Endothelial cell of umbilical vein (primary cell): ENCODE results near the gene ANKHD1. TPM values are rescaled to one million over a fixed set of nuclear protein-coding genes. Genes with fewer than 3 reads are reported as not detected.

ENCODE experiments used
- BruUV-seq: library from RNA; stranded (reverse); fragments of 400-500 nt; replicated peaks from 2 replicates; lab custom pipeline; 2021; lab: Mats Ljungman, UMichigan
- CTCF ChIA-PET: fragments of 300-600, 350-600 bp; sonication (Branson Sonifier 250); formaldehyde crosslinking; loops from one replicate; lab custom pipeline; 2021; ENCODE audit warnings: antibody characterized with exemption, inconsistent platforms; lab: Charles Lee
- POLR2A ChIA-PET: fragments of 300-600, 350-600 bp; sonication (Branson Sonifier 250); formaldehyde crosslinking; loops from one replicate; lab custom pipeline; 2021; ENCODE audit warnings: antibody characterized with exemption, inconsistent platforms; lab: Charles Lee
- DNase-seq: peaks from one replicate; pipeline ENCODE4 v3.0.0-alpha.2; 2011; ENCODE audit warnings: low read depth, low spot score
- FAIRE-seq: peaks from 2 replicates; lab custom pipeline; 2011; peaks lifted over from hg19 to GRCh38; lab: Jason Lieb, UNC
- H2AFZ ChIP-seq: 2 replicates; pipeline ENCODE4 v1.6.0; 2012; ENCODE audit warnings: low read depth, low read length, control low read depth, inconsistent platforms
- H3K27ac ChIP-seq: 2 replicates; pipeline ENCODE4 v1.5.1; 2011; ENCODE audit warnings: low read depth, mild to moderate bottlenecking, control low read depth, low read length, moderate library complexity; ENCODE audit not compliant: insufficient read depth
- H3K27me3 ChIP-seq, 2 experiments: 2 replicates each; pipeline versions ENCODE4 v1.6.0 to v1.6.1; 2011; ENCODE audit warnings: low read length in 2 of 2, mixed read lengths in 1 of 2; ENCODE audit not compliant: control insufficient read depth in 2 of 2, insufficient read depth in 2 of 2
- H3K36me3 ChIP-seq, 2 experiments: 2 replicates in 1 of 2; 3 replicates in 1 of 2; pipeline ENCODE4 v1.5.1; 2011; ENCODE audit warnings: low read length in 2 of 2, mild to moderate bottlenecking in 1 of 2, moderate library complexity in 1 of 2; ENCODE audit not compliant: control insufficient read depth in 2 of 2, insufficient read depth in 2 of 2; ENCODE audit errors: extremely low read depth in 1 of 2
- H3K4me1 ChIP-seq: 3 replicates; pipeline ENCODE4 v1.5.1; 2011; ENCODE audit warnings: mild to moderate bottlenecking, low read length; ENCODE audit not compliant: control insufficient read depth, insufficient read depth; ENCODE audit errors: extremely low read depth
- H3K4me2 ChIP-seq: 2 replicates; pipeline ENCODE4 v1.6.1; 2011; ENCODE audit warnings: low read length, control low read depth, mixed read lengths; ENCODE audit not compliant: insufficient read depth
- H3K4me3 ChIP-seq, 3 experiments: fragments of 200-600 bp in 1 of 3; sonication (generic), shearing (Covaris generic) in 1 of 3; replicated peaks in 1 of 3; 2 replicates each; pipeline ENCODE4 v1.5.1; 2011 to 2016; ENCODE audit warnings: control low read depth in 3 of 3, low read length in 3 of 3, mild to moderate bottlenecking in 2 of 3, inconsistent platforms in 1 of 3, low read depth in 1 of 3, moderate library complexity in 1 of 3; ENCODE audit not compliant: insufficient read depth in 1 of 3
- H3K79me2 ChIP-seq: 2 replicates; pipeline ENCODE4 v1.6.0; 2012; ENCODE audit warnings: low read length, inconsistent platforms; ENCODE audit not compliant: control insufficient read depth, insufficient read depth
- H3K9ac ChIP-seq: replicated peaks from 2 replicates; pipeline ENCODE3; 2011; ENCODE audit warnings: low read length, control low read depth; ENCODE audit not compliant: insufficient read depth; ENCODE audit errors: extremely low read depth
- H3K9me1 ChIP-seq: replicated peaks from 3 replicates; pipeline ENCODE4 v1.6.0; 2011; ENCODE audit warnings: mild to moderate bottlenecking, low read length; ENCODE audit not compliant: control insufficient read depth, insufficient read depth; ENCODE audit errors: extremely low read depth
- H3K9me3 ChIP-seq: replicated peaks from 2 replicates; pipeline ENCODE4 v1.5.1; 2012; ENCODE audit warnings: low read length, inconsistent platforms; ENCODE audit not compliant: control insufficient read depth, insufficient read depth
- H4K20me1 ChIP-seq: replicated peaks from 2 replicates; pipeline ENCODE3; 2011; ENCODE audit warnings: mild to moderate bottlenecking, low read length; ENCODE audit not compliant: control insufficient read depth, insufficient read depth; ENCODE audit errors: extremely low read depth
- EZH2 ChIP-seq: IDR thresholded peaks from 2 replicates; pipeline ENCODE4 v1.6.1; 2012; ENCODE audit warnings: borderline replicate concordance, low read depth, mild to moderate bottlenecking, moderate library complexity, low read length, inconsistent platforms; ENCODE audit not compliant: severe bottlenecking
- FOS ChIP-seq: IDR thresholded peaks from 2 replicates; pipeline ENCODE4 v1.6.1; 2011; ENCODE audit warnings: mild to moderate bottlenecking, low read length, moderate library complexity, borderline replicate concordance; ENCODE audit not compliant: insufficient read depth
- GATA2 ChIP-seq: IDR thresholded peaks from 2 replicates; pipeline ENCODE4 v1.7.0; 2011; ENCODE audit warnings: low read depth, mild to moderate bottlenecking, moderate library complexity, mixed read lengths, low read length; ENCODE audit not compliant: insufficient read length, insufficient read depth
- JUN ChIP-seq: IDR thresholded peaks from 2 replicates; pipeline ENCODE4 v1.6.1; 2011; ENCODE audit warnings: borderline replicate concordance, low read depth; ENCODE audit not compliant: insufficient read length, insufficient read depth
- MYC ChIP-seq: IDR thresholded peaks from one replicate; pipeline ENCODE4 v1.6.1; 2011; ENCODE audit warnings: mild to moderate bottlenecking, low read depth, low read length
- POLR2A ChIP-seq: IDR thresholded peaks from 2 replicates; pipeline ENCODE4 v1.6.1; 2012; ENCODE audit warnings: low read depth, mild to moderate bottlenecking, control low read depth, low read length
- POLR2AphosphoS5 ChIP-seq: IDR thresholded peaks from 2 replicates; pipeline ENCODE4 v1.6.1; 2012; ENCODE audit warnings: low read depth, mild to moderate bottlenecking, control low read depth, low read length, moderate library complexity; ENCODE audit not compliant: insufficient read depth
- dilution Hi-C: fragments of 300-500 bp; cut with MboI; formaldehyde crosslinking; loops from one replicate; pipeline ENCODE4 v1.15.0; 2019; ENCODE audit warnings: low sequenced_read_pairs; ENCODE audit not compliant: extremely low pct_ligation_motif_present
- intact Hi-C: fragments of 100-400 bp; cut with micrococcal nuclease; formaldehyde crosslinking; loops from one replicate; pipeline ENCODE4 v1.10.0; 2022
- polyA plus RNA-seq, 4 experiments: library from polyadenylated mRNA; depleted of rRNA in 3 of 4; stranded (reverse) in 3 of 4; unstranded in 1 of 4; fragments of >200 nt; gene quantifications; 2 replicates each; pipeline versions ENCODE4 v1.2.1 to v1.2.3, GENCODE V29; 2011 to 2012; ENCODE audit warnings: missing spikeins in 1 of 4
- total RNA-seq: library from RNA; stranded (reverse); gene quantifications from 2 replicates; pipeline ENCODE4 v1.2.3, GENCODE V29; 2021
- TF ChIP-seq, protein P1 (sequence below), 2 donors: IDR thresholded peaks; 1 replicate in 1 of 2; 2 replicates in 1 of 2; pipeline ENCODE4 v1.5.1; 2011; ENCODE audit warnings: low read length in 2 of 2, mild to moderate bottlenecking in 2 of 2, moderate library complexity in 2 of 2, control low read depth in 1 of 2, inconsistent platforms in 1 of 2, low read depth in 1 of 2; ENCODE audit not compliant: insufficient read depth in 1 of 2; ENCODE audit errors: extremely low read depth in 1 of 2
- TF ChIP-seq, protein P2 (sequence below): IDR thresholded peaks from 2 replicates; pipeline ENCODE4 v1.6.1; 2011; ENCODE audit not compliant: insufficient read depth, insufficient read length

ANKHD1 gene
- total and polyA plus RNA-seq, 2 donors (not counting 3 experiments of a cell fraction or from before 2014, with no cell fraction given), result 56.1 to 87.0 TPM

DNA sequence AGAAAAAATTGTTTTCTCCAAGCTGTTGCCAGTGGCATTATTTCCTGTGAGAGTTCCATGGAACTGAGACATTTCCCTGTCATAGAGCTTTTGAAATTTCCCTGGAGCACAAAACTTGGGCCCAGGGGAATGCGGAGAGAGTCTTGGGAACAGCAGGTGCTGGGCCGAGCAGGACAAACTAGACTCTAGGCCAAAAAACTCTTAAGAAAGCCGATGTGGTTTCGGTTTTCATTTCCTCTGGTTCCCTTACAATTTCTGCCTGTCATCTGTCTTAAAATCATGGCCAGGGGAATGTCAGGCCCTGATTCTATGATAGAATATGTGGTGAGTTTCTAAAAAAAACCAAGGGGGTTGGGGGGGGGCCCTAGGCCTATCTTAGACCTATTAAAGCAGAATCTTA, 167.6 kb downstream of the ANKHD1 start:
- no peaks in the 10 kb centered on the region for H3K9me1 ChIP-seq
- H3K27ac ChIP-seq, result no peak overlapping the region
- H3K9ac ChIP-seq, result no peak overlapping the region
- H3K27me3 ChIP-seq, result no peaks in the 10 kb centered on the region
- ChIA-PET CTCF (interaction anchor here (0.7 to 1.7 kb wide), 5 partner anchors 9 to 122 kb away, joined by 3 to 8 read pairs (median 4); partner anchors contain the start of genes CD14, HARS1 and HARS2), POLR2A (interaction anchor here (0.7 kb wide), 1 partner anchor 182 kb away, joined by 5 read pairs; no protein-coding TSS in a partner anchor)
- dilution Hi-C loops, result no loop called here
- peaks cover 8% of the 10 kb centered on the region for H3K4me1 ChIP-seq
- H3K9me3 ChIP-seq, result no peaks in the 10 kb centered on the region
- H2AFZ ChIP-seq, result no peak overlapping the region
- H3K4me3 ChIP-seq, result no peak overlapping the region
- H3K4me2 ChIP-seq, result no peak overlapping the region
- TF ChIP-seq JUN (no peak), EZH2 (no peak), GATA2 (no peak), FOS (no peak), POLR2AphosphoS5 (no peak), MYC (no peak), POLR2A (no peak)
- TF ChIP-seq, protein P1, sequence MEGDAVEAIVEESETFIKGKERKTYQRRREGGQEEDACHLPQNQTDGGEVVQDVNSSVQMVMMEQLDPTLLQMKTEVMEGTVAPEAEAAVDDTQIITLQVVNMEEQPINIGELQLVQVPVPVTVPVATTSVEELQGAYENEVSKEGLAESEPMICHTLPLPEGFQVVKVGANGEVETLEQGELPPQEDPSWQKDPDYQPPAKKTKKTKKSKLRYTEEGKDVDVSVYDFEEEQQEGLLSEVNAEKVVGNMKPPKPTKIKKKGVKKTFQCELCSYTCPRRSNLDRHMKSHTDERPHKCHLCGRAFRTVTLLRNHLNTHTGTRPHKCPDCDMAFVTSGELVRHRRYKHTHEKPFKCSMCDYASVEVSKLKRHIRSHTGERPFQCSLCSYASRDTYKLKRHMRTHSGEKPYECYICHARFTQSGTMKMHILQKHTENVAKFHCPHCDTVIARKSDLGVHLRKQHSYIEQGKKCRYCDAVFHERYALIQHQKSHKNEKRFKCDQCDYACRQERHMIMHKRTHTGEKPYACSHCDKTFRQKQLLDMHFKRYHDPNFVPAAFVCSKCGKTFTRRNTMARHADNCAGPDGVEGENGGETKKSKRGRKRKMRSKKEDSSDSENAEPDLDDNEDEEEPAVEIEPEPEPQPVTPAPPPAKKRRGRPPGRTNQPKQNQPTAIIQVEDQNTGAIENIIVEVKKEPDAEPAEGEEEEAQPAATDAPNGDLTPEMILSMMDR (IDR thresholded peaks at IDR 0.05; ENCODE audit: extremely low read depth in 1 of 2, insufficient read depth in 1 of 2, low read depth in 1 of 2, low read length in 2 of 2), result no peak
- TF ChIP-seq, protein P2, sequence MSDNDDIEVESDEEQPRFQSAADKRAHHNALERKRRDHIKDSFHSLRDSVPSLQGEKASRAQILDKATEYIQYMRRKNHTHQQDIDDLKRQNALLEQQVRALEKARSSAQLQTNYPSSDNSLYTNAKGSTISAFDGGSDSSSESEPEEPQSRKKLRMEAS, result no peak
- H4K20me1 ChIP-seq, result no peaks in the 10 kb centered on the region
- peaks cover 9% of the 10 kb centered on the region for H3K79me2 ChIP-seq
- H3K36me3 ChIP-seq, result peaks cover 3 to 24% of the 10 kb centered on the region in 2 experiments
- DNase-seq (no peak), FAIRE-seq (no peak)
- BruUV-seq, result no TSS peak
- intact Hi-C loops, result no loop called here
